ENCODE data around the gene DNAJB5.
"Not testable (repeated sequence)": the region's sequence is repeated elsewhere in the genome, so short reads cannot be mapped to it uniquely, and the experiment has no call there.

DNAJB5 gene

GRCh38 chr9:34989003-34989945 is at the start of gene DNAJB5:
TSS of gene DNAJB5 (plus strand) at chr9:34989745. CDS start at chr9:34990631, 886 bp downstream.
- in situ Hi-C loops (cut with MboI; ENCODE audit: low sequenced_read_pairs, unreplicated experiment): loop anchor here (10.0 kb wide), 1 partner anchor 84 kb away; no protein-coding TSS in a partner anchor

GRCh38 chr9:34939989-34940388 is 49.6 kb upstream of the DNAJB5 start:
- DNase-seq (ENCODE audit: low spot score); in situ Hi-C loops (cut with MboI; ENCODE audit: low sequenced_read_pairs, unreplicated experiment): not testable (repeated sequence)

More at GRCh38 chr9:34989003-34989945, at the start of gene DNAJB5:
- TF ChIP-seq CTCF (IDR thresholded peaks at IDR 0.05; ENCODE audit: borderline replicate concordance, control extremely low read depth, extremely low read depth, insufficient read depth, missing control alignments): no peak
- DNase-seq (ENCODE audit: low spot score): peak; percentile 97

GRCh38 chr9:34948451-34948850 is 41.1 kb upstream of the DNAJB5 start:
- no peak for TF ChIP-seq CTCF (IDR thresholded peaks at IDR 0.05; ENCODE audit: borderline replicate concordance, control extremely low read depth, extremely low read depth, insufficient read depth, missing control alignments)
- in situ Hi-C loops (cut with MboI; ENCODE audit: low sequenced_read_pairs, unreplicated experiment): no loop called here
- DNase-seq (ENCODE audit: low spot score): no peak

- no peak for DNase-seq (ENCODE audit: low spot score)
- in situ Hi-C loops (cut with MboI; ENCODE audit: low sequenced_read_pairs, unreplicated experiment): no loop called here
- TF ChIP-seq CTCF (IDR thresholded peaks at IDR 0.05; ENCODE audit: borderline replicate concordance, control extremely low read depth, extremely low read depth, insufficient read depth, missing control alignments): no peak
Observed at GRCh38 chr9:34954225-34954624, 35.3 kb upstream of the DNAJB5 start.

- DNase-seq (ENCODE audit: low spot score); in situ Hi-C loops (cut with MboI; ENCODE audit: low sequenced_read_pairs, unreplicated experiment): not testable (repeated sequence)
Observed at GRCh38 chr9:34956066-34956465, 33.5 kb upstream of the DNAJB5 start.

GRCh38 chr9:34956648-34957047 is 32.9 kb upstream of the DNAJB5 start:
- DNase-seq (ENCODE audit: low spot score): peak; percentile 52
- in situ Hi-C loops (cut with MboI; ENCODE audit: low sequenced_read_pairs, unreplicated experiment): no loop called here

More at GRCh38 chr9:34956648-34957047, 32.9 kb upstream of the DNAJB5 start:
- TF ChIP-seq CTCF (IDR thresholded peaks at IDR 0.05; ENCODE audit: borderline replicate concordance, control extremely low read depth, extremely low read depth, insufficient read depth, missing control alignments): no peak
